H1 (cell line): Measurements from ENCODE around the gene DNASE1L1. TPM values are rescaled to one million over a fixed set of nuclear protein-coding genes. Genes with fewer than 3 reads are reported as not detected.

Experiments
- CTCF ChIA-PET: fragments of 300-600 bp; sonication (Branson Sonifier 250); formaldehyde crosslinking; loops from one replicate; lab custom pipeline; 2021; ENCODE audit not compliant: partially characterized antibody; lab: Charles Lee
- POLR2A ChIA-PET: fragments of 300-600 bp; sonication (Branson Sonifier 250); formaldehyde crosslinking; loops from one replicate; lab custom pipeline; 2021; ENCODE audit warnings: inconsistent platforms; ENCODE audit not compliant: partially characterized antibody; lab: Charles Lee
- DNase-seq, 2 experiments: peaks; one replicate each; pipeline versions ENCODE4 v3.0.0 to v3.0.0-alpha.2; 2010 to 2022; ENCODE audit warnings: low spot score in 2 of 2, low read depth in 1 of 2, mixed read lengths in 1 of 2
- FAIRE-seq: peaks from 2 replicates; lab custom pipeline; 2011; peaks lifted over from hg19 to GRCh38; lab: Jason Lieb, UNC
- H2AFZ ChIP-seq: 2 replicates; pipeline ENCODE4 v1.8.1; 2012; ENCODE audit warnings: low read length, inconsistent platforms
- H2AK5ac ChIP-seq: 2 replicates; pipeline ENCODE4 v1.6.1; 2013; ENCODE audit warnings: low read depth, low read length
- H2BK120ac ChIP-seq: replicated peaks from 2 replicates; pipeline ENCODE3; 2013; ENCODE audit warnings: low read depth, low read length, inconsistent platforms
- H2BK12ac ChIP-seq: 2 replicates; pipeline ENCODE4 v1.6.1; 2013; ENCODE audit warnings: low read depth, low read length
- H2BK15ac ChIP-seq: 2 replicates; pipeline ENCODE4 v1.6.1; 2013; ENCODE audit warnings: low read length
- H2BK20ac ChIP-seq: 2 replicates; pipeline ENCODE4 v1.6.1; 2013; ENCODE audit warnings: low read length
- H2BK5ac ChIP-seq: 2 replicates; pipeline ENCODE4 v1.6.1; 2013; ENCODE audit warnings: low read depth, low read length
- H3K14ac ChIP-seq: 2 replicates; pipeline ENCODE4 v1.6.1; 2013; ENCODE audit warnings: inconsistent platforms; ENCODE audit not compliant: insufficient read length
- H3K18ac ChIP-seq: 2 replicates; pipeline ENCODE4 v1.6.1; 2013; ENCODE audit warnings: low read length; ENCODE audit errors: extremely low read depth
- H3K23ac ChIP-seq: 2 replicates; pipeline ENCODE4 v1.6.1; 2013; ENCODE audit warnings: inconsistent platforms; ENCODE audit not compliant: insufficient read length
- H3K23me2 ChIP-seq: 2 replicates; pipeline ENCODE4 v1.6.1; 2013; ENCODE audit warnings: low read depth, low read length
- H3K27ac ChIP-seq: 2 replicates; pipeline ENCODE4 v1.6.1; 2011; ENCODE audit warnings: low read depth, low read length, inconsistent platforms
- H3K27me3 ChIP-seq, 4 experiments: replicated peaks in 1 of 4; 1 replicate in 1 of 4; 2 replicates in 3 of 4; pipeline versions ENCODE4 v1.6.1 to v1.8.1; 2011 to 2013; ENCODE audit warnings: low read length in 3 of 4, mild to moderate bottlenecking in 3 of 4, inconsistent platforms in 2 of 4, mixed read lengths in 2 of 4, moderate library complexity in 1 of 4; ENCODE audit not compliant: control insufficient read depth in 3 of 4, insufficient read depth in 3 of 4; ENCODE audit errors: extremely low read depth in 1 of 4
- H3K36me3 ChIP-seq, 4 experiments: 2 replicates each; pipeline versions ENCODE4 v1.6.1 to v1.8.1; 2011 to 2013; ENCODE audit warnings: mild to moderate bottlenecking in 4 of 4, low read length in 3 of 4, moderate library complexity in 2 of 4, control low read depth in 1 of 4, inconsistent platforms in 1 of 4; ENCODE audit not compliant: insufficient read depth in 4 of 4, control insufficient read depth in 2 of 4
- H3K4ac ChIP-seq: replicated peaks from 2 replicates; pipeline ENCODE3; 2013; ENCODE audit warnings: low read length, low read depth, mixed read lengths, inconsistent platforms; ENCODE audit not compliant: insufficient read length
- H3K4me1 ChIP-seq, 4 experiments: replicated peaks in 1 of 4; 1 replicate in 1 of 4; 2 replicates in 3 of 4; pipeline versions ENCODE4 v1.6.1 to v1.8.1; 2011 to 2013; ENCODE audit warnings: low read length in 3 of 4, inconsistent platforms in 2 of 4, mixed read lengths in 1 of 4; ENCODE audit not compliant: insufficient read depth in 4 of 4, control insufficient read depth in 3 of 4
- H3K4me2 ChIP-seq, 2 experiments: 2 replicates each; pipeline versions ENCODE4 v1.6.1 to v1.8.1; 2011 to 2013; ENCODE audit warnings: low read depth in 2 of 2, low read length in 2 of 2, control low read depth in 1 of 2, inconsistent platforms in 1 of 2, mild to moderate bottlenecking in 1 of 2; ENCODE audit not compliant: insufficient read depth in 1 of 2
- H3K4me3 ChIP-seq, 4 experiments: fragments of 200-600, 300-600 bp in 1 of 4; sonication (generic), shearing (Covaris generic), sonication (Bioruptor Twin) in 1 of 4; 2 replicates each; pipeline versions ENCODE4 v1.5.1 to v1.8.1; 2011 to 2016; ENCODE audit warnings: low read length in 4 of 4, low read depth in 3 of 4, control low read depth in 2 of 4, inconsistent platforms in 2 of 4, mild to moderate bottlenecking in 2 of 4, mixed read lengths in 1 of 4, moderate library complexity in 1 of 4; ENCODE audit not compliant: insufficient read depth in 2 of 4; ENCODE audit errors: extremely low read depth in 1 of 4
- H3K56ac ChIP-seq: replicated peaks from 2 replicates; pipeline ENCODE3; 2013; ENCODE audit warnings: low read depth, mild to moderate bottlenecking, mixed read lengths, low read length, inconsistent platforms; ENCODE audit not compliant: insufficient read length
- H3K79me1 ChIP-seq: 2 replicates; pipeline ENCODE4 v1.6.1; 2013; ENCODE audit warnings: low read depth, low read length, control low read depth
- H3K79me2 ChIP-seq, 2 experiments: 2 replicates each; pipeline versions ENCODE4 v1.6.1 to v1.8.1; 2012 to 2013; ENCODE audit warnings: low read length in 2 of 2, mild to moderate bottlenecking in 2 of 2, inconsistent platforms in 1 of 2; ENCODE audit not compliant: insufficient read depth in 2 of 2, control insufficient read depth in 1 of 2
- H3K9ac ChIP-seq, 4 experiments: replicated peaks in 1 of 4; 1 replicate in 1 of 4; 2 replicates in 3 of 4; pipeline versions ENCODE4 v1.6.1 to v1.8.1; 2011 to 2013; ENCODE audit warnings: low read depth in 3 of 4, low read length in 3 of 4, control low read depth in 2 of 4, mild to moderate bottlenecking in 2 of 4, moderate library complexity in 2 of 4, inconsistent platforms in 1 of 4; ENCODE audit errors: extremely low read depth in 1 of 4
- H3K9me3 ChIP-seq, 2 experiments: 2 replicates each; pipeline versions ENCODE4 v1.6.1 to v1.8.1; 2012 to 2013; ENCODE audit warnings: mild to moderate bottlenecking in 2 of 2, moderate library complexity in 2 of 2, control low read depth in 1 of 2, inconsistent platforms in 1 of 2, low read depth in 1 of 2, low read length in 1 of 2, mixed read lengths in 1 of 2; ENCODE audit not compliant: insufficient read depth in 2 of 2
- H4K20me1 ChIP-seq, 2 experiments: replicated peaks in 1 of 2; 2 replicates each; pipeline versions ENCODE3 to v1.8.1; 2011 to 2013; ENCODE audit warnings: inconsistent platforms in 2 of 2, low read length in 2 of 2, mild to moderate bottlenecking in 1 of 2; ENCODE audit not compliant: insufficient read depth in 2 of 2, control insufficient read depth in 1 of 2
- H4K5ac ChIP-seq: 2 replicates; pipeline ENCODE4 v1.6.1; 2013; ENCODE audit warnings: low read length, low read depth, mixed read lengths, inconsistent platforms; ENCODE audit not compliant: insufficient read length
- H4K8ac ChIP-seq: 2 replicates; pipeline ENCODE4 v1.8.0; 2013; ENCODE audit warnings: mild to moderate bottlenecking, moderate library complexity, low read length, inconsistent platforms; ENCODE audit not compliant: insufficient read depth; ENCODE audit errors: extremely low read depth
- H4K91ac ChIP-seq: replicated peaks from 2 replicates; pipeline ENCODE3; 2013; ENCODE audit warnings: low read length, mixed read lengths, inconsistent platforms; ENCODE audit not compliant: insufficient read length
- ASH2L ChIP-seq: fragments of 200-600, 300-600 bp; sonication (generic); IDR thresholded peaks from one replicate; pipeline ENCODE4 v1.7.1; 2017; ENCODE audit warnings: low read length
- BRCA1 ChIP-seq: IDR thresholded peaks from 2 replicates; pipeline ENCODE4 v1.6.1; 2012; ENCODE audit warnings: low read depth, low read length, improper control_type of control experiment
- CEBPB ChIP-seq: IDR thresholded peaks from 2 replicates; pipeline ENCODE4 v1.6.1; 2012; ENCODE audit warnings: low read depth, low read length
- CTBP2 ChIP-seq: IDR thresholded peaks from 2 replicates; pipeline ENCODE4 v1.7.0; 2011; ENCODE audit warnings: borderline replicate concordance, mild to moderate bottlenecking, moderate library complexity, mixed read lengths, low read length; ENCODE audit not compliant: insufficient read depth, insufficient read length
- CTCF ChIP-seq, 3 experiments: IDR thresholded peaks; 1 replicate in 2 of 3; 2 replicates in 1 of 3; pipeline versions ENCODE4 v1.5.1 to v1.6.1; 2011; ENCODE audit warnings: low read length in 3 of 3, mild to moderate bottlenecking in 3 of 3, inconsistent platforms in 2 of 3, low read depth in 1 of 3, moderate library complexity in 1 of 3; ENCODE audit not compliant: insufficient read depth in 1 of 3; ENCODE audit errors: control extremely low read depth in 1 of 3
- FOSL1 ChIP-seq: IDR thresholded peaks from 2 replicates; pipeline ENCODE4 v1.6.1; 2011; ENCODE audit warnings: mild to moderate bottlenecking, low read depth, low read length, moderate library complexity; ENCODE audit not compliant: insufficient read depth
- NRF1 ChIP-seq: IDR thresholded peaks from 2 replicates; pipeline ENCODE4 v1.6.1; 2011; ENCODE audit warnings: mild to moderate bottlenecking, low read depth, low read length, improper control_type of control experiment
- RBBP5 ChIP-seq: IDR thresholded peaks from 2 replicates; pipeline ENCODE4 v1.7.1; 2012; ENCODE audit warnings: low read depth, mild to moderate bottlenecking, inconsistent platforms, low read length, moderate library complexity, borderline replicate concordance
- WGBS, 2 experiments: shearing (Covaris generic) in 1 of 2; methylation state at CpG; one replicate each; pipeline versions ENCODE4 v1.1.6 to v1.1.7; 2013 to 2015; ENCODE audit warnings: low lambda C conversion rate in 2 of 2, mixed read lengths in 2 of 2, inconsistent platforms in 1 of 2, low coverage in 1 of 2, missing lambda C conversion rate in 1 of 2; ENCODE audit not compliant: insufficient replicate concordance in 2 of 2, insufficient coverage in 1 of 2, insufficient read length in 1 of 2; ENCODE audit errors: extremely low coverage in 1 of 2, missing lambda C conversion rate in 1 of 2; 5-methylcytosine and 5-hydroxymethylcytosine counted together
- polyA plus RNA-seq, 7 experiments: library from polyadenylated mRNA; depleted of rRNA in 3 of 7; stranded (reverse) in 5 of 7; unstranded in 2 of 7; fragments of >200 nt in 5 of 7; fragments of 200-250 nt in 2 of 7; gene quantifications; 1 replicate in 5 of 7; 2 replicates in 1 of 7; 4 replicates in 1 of 7; pipeline versions ENCODE4 v1.2.1 to v1.2.3, GENCODE V29; 2011 to 2013; ENCODE audit warnings: missing spikeins in 2 of 7, mixed read lengths in 2 of 7
- total RNA-seq: library from RNA; stranded (reverse); fragmentation: NEBNext Ultra II Directional; extraction: Animal tissue kit (Norgen Biotek cat#: 25700); gene quantifications from 2 replicates; pipeline ENCODE4 v1.2.1, GENCODE V29; 2021

The DNASE1L1 gene
- total and polyA plus RNA-seq, 2 of the 8 experiments (the other 6 are each of a cell fraction or from before 2014, with no cell fraction given) = 8.7 to 30.0 TPM

DNA sequence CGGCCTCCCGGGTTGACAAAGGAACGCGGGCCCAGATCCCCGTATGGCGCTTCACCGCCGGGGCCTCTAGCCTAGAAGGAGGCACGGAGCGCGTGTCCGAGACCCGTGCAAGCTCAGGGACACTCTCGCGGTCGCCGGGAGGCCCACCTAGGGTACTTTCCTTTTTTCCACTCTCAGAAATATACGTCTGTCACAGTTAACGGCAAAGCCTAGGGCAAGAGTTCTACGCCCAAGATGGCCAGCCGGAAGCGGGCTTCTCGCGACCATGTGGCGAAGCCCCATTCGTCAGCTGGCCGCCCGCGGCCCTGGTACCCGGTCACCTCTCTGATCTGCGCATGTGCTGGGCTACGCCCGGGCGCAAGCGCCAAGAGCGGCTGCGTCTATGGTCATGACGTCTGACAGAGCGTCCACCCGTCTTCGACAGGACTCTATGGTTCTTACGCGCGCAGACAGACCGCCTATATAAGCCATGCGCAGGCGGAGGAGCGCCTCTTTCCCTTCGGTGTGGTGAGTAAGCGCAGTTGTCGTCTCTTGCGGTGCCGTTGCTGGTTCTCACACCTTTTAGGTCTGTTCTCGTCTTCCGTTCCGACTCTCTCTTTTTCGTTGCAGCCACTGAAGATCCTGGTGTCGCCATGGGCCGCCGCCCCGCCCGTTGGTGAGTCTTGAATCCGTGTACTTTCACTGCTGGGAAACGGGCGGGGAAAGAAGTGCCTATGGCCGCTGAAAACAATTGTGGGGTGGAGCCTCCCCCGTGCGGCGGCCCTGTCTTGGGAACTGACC, 11.0 kb downstream of the DNASE1L1 start, which contains the start of gene RPL10:
Gene RPL10, plus strand, starts transcription at position 490 of the 780 bp plus-strand sequence. Its CDS starts 143 bp downstream, at position 633.
- Histone ChIP-seq H3K23me2 (peaks cover 6% of the 10 kb centered on the region; the same call in 1 of the 2 replicates), H4K5ac (peak within 1 kb of the TSS; percentile 86), H3K14ac (no peak within 1 kb of the TSS), H3K4me3 (peak within 1 kb of the TSS; percentile 82 to 99 (median 96)), H4K8ac (peak within 1 kb of the TSS; percentile 95; the same call in 1 of the 2 replicates), H3K4me1 (peaks cover 0 to 6% (median 0%) of the 10 kb centered on the region in 4 experiments; a peak in 2 of 7 replicates), H3K9ac (peak within 1 kb of the TSS; percentile 62 to 99 (median 95)), H2BK12ac (no peak within 1 kb of the TSS; the same call in 1 of the 2 replicates), H4K20me1 (peaks cover 3 to 4% of the 10 kb centered on the region in 2 experiments), H3K9me3 (no peaks in the 10 kb centered on the region), H4K91ac (peak within 1 kb of the TSS; percentile 84), H2BK20ac (no peak within 1 kb of the TSS), H3K27ac (peak within 1 kb of the TSS; percentile 95), H3K79me1 (no peaks in the 10 kb centered on the region), H2AFZ (no peak within 1 kb of the TSS), H3K4me2 (peak within 1 kb of the TSS; percentile 84 to 85), H3K36me3 (peaks cover 13 to 25% (median 19%) of the 10 kb centered on the region in 4 experiments), H3K23ac (no peak within 1 kb of the TSS), H3K79me2 (peaks cover 0 to 15% of the 10 kb centered on the region in 2 experiments; a peak in 2 of 4 replicates), H3K56ac (peak within 1 kb of the TSS; percentile 85), H2AK5ac (0 out of 2 replicates have a peak within 1 kb of the TSS, but pooled peaks have one; percentile 16), H3K18ac (peak within 1 kb of the TSS; percentile 93), H2BK15ac (no peak within 1 kb of the TSS), H2BK120ac (no peak within 1 kb of the TSS), H2BK5ac (peak within 1 kb of the TSS; percentile 85), H3K27me3 (no peaks in the 10 kb centered on the region), H3K4ac (peak within 1 kb of the TSS; percentile 95)
- WGBS, 2 experiments = 2% methylated on average over 39 of the region's 69 CpGs; no CpG with 5 or more reads in 1 of the 2 experiments
- POLR2A ChIA-PET = interaction anchor here (0.6 to 8.4 kb wide), 41 partner anchors 11 to 323 kb away, joined by 3 to 124 read pairs (median 5); partner anchors contain the start of genes ATP6AP1, DNASE1L1, EMD and FAM3A
- CTCF ChIA-PET = interaction anchor here (0.8 to 4.9 kb wide), 7 partner anchors 11 to 451 kb away, joined by 3 to 20 read pairs (median 3); partner anchors contain the start of genes DNASE1L1 and FLNA
- FAIRE-seq (peak; percentile 13), DNase-seq (peak; percentile 86 to 89)
- TF ChIP-seq FOSL1 = no peak
- TF ChIP-seq RBBP5 = no peak
- TF ChIP-seq CTCF (IDR thresholded peaks at IDR 0.05; ENCODE audit: control extremely low read depth in 1 of 3, insufficient read depth in 1 of 3, low read depth in 1 of 3, low read length in 3 of 3) = no peak
- no peak for TF ChIP-seq CEBPB
- TF ChIP-seq NRF1 = peak; percentile 73
- no peak for TF ChIP-seq BRCA1
- no peak for TF ChIP-seq CTBP2
- TF ChIP-seq ASH2L = no peak
